GM12891 (cell line): ENCODE results near the gene TMEM179.

Experiments used
- PAX5 ChIP-seq: IDR thresholded peaks from 2 replicates; pipeline ENCODE4 v1.6.1; 2011; ENCODE audit warnings: low read length, moderate library complexity, mild to moderate bottlenecking; ENCODE audit not compliant: insufficient read depth, severe bottlenecking
- POLR2A ChIP-seq: IDR thresholded peaks from 2 replicates; pipeline ENCODE4 v1.6.1; 2011; ENCODE audit warnings: low read depth, low read length, control low read depth
- POLR2AphosphoS5 ChIP-seq: IDR thresholded peaks from 2 replicates; pipeline ENCODE4 v1.6.1; 2011; ENCODE audit warnings: low read depth, low read length, control low read depth
- POU2F2 ChIP-seq: IDR thresholded peaks from 2 replicates; pipeline ENCODE4 v1.6.1; 2011; ENCODE audit warnings: low read depth, mild to moderate bottlenecking, control low read depth, low read length, moderate library complexity
- SPI1 ChIP-seq: IDR thresholded peaks from 2 replicates; pipeline ENCODE4 v1.6.1; 2011; ENCODE audit warnings: low read depth, low read length, control low read depth
- TAF1 ChIP-seq: IDR thresholded peaks from 2 replicates; pipeline ENCODE4 v1.6.1; 2011; ENCODE audit warnings: low read depth, low read length, control low read depth

DNA sequence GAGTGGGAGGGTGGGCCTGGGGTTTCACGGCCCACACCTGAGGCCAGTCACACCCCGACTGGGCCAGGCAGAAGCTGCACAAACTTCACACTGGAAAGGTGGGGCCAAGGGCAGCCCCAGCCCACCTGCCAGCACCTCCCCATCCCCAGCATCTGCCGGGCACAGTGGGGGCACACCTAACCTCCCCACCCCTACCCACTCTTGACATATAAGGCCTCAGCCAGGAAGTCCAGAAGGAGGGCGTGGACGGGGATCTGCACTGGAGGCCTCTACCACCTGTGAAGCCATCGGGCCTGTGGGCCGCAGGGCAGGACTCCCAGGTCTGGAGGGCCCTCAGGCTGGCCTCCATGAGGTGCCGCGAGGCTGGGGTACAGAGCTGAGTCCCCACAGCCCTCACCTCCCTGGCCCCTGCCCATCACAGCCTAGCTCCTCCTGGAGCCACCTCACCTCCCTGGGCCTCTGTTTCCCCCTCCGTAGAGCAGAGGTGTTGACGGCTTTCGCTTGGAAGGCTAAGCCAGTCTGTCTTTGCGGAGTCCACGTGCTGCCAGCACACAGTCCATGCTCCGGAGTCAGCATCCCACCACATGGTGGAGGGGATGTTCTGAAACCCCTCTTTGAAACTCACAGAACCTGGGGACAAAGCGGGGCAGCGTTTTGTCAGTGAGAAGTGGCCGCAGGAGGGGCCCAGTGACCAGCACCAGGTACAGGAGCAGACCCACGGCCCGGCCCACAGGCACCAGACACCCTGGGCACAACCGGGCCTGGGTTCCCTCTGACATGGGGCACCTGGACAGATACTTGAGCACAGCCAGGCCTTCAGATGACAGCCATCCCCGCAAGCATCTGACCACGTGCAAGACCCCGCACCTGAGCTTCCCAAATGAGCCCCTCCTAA lies 46.7 kb upstream of the TMEM179 start:
- TF ChIP-seq POLR2AphosphoS5 (no peak), POLR2A (no peak), SPI1 (no peak), TAF1 (no peak), POU2F2 (no peak), PAX5 (no peak)
